Endodermal cell (in vitro differentiated cells): ENCODE data around the gene P2RX5. TPM values are rescaled to one million over a fixed set of nuclear protein-coding genes. Genes with fewer than 3 reads are reported as not detected.

Experiments used
- DNase-seq: peaks from one replicate; pipeline ENCODE4 v3.0.0-alpha.2; 2017
- H3K27ac ChIP-seq: 2 replicates; pipeline ENCODE4 v1.5.1; 2013; ENCODE audit warnings: mild to moderate bottlenecking, low read depth, low read length, moderate library complexity
- H3K27me3 ChIP-seq: 2 replicates; pipeline ENCODE4 v1.6.1; 2013; ENCODE audit warnings: mild to moderate bottlenecking, low read length, moderate library complexity; ENCODE audit not compliant: insufficient read depth, control insufficient read depth, poor library complexity, severe bottlenecking
- H3K36me3 ChIP-seq: 2 replicates; pipeline ENCODE4 v1.7.0; 2013; ENCODE audit warnings: mild to moderate bottlenecking, low read length, moderate library complexity; ENCODE audit not compliant: control insufficient read depth, insufficient read depth
- H3K4me1 ChIP-seq: one replicate; pipeline ENCODE4 v1.7.0; 2013; ENCODE audit warnings: low read length; ENCODE audit not compliant: control insufficient read depth, insufficient read depth
- H3K4me3 ChIP-seq: 2 replicates; pipeline ENCODE4 v1.5.1; 2013; ENCODE audit warnings: mild to moderate bottlenecking, low read length, moderate library complexity
- H3K9ac ChIP-seq: 2 replicates; pipeline ENCODE4 v1.6.1; 2013; ENCODE audit warnings: mild to moderate bottlenecking, low read length, moderate library complexity; ENCODE audit not compliant: poor library complexity, severe bottlenecking; ENCODE audit errors: extremely low read depth
- H3K9me3 ChIP-seq: 2 replicates; pipeline ENCODE4 v1.6.1; 2013; ENCODE audit warnings: mild to moderate bottlenecking, low read length, moderate library complexity; ENCODE audit not compliant: control insufficient read depth
- H3K27ac Mint-ChIP-seq: 2 replicates; pipeline ENCODE4 v1.8.0; 2020; ENCODE audit warnings: mixed read lengths
- H3K27me3 Mint-ChIP-seq: 2 replicates; pipeline ENCODE4 v1.8.0; 2021; ENCODE audit warnings: mild to moderate bottlenecking, mixed read lengths; ENCODE audit not compliant: insufficient read depth
- H3K36me3 Mint-ChIP-seq: 2 replicates; pipeline ENCODE4 v1.8.0; 2020; ENCODE audit warnings: low read depth, mixed read lengths
- H3K4me1 Mint-ChIP-seq: 2 replicates; pipeline ENCODE4 v1.8.0; 2020; ENCODE audit warnings: mixed read lengths
- H3K4me3 Mint-ChIP-seq: 2 replicates; pipeline ENCODE4 v1.8.0; 2020; ENCODE audit warnings: mild to moderate bottlenecking, moderate library complexity, mixed read lengths
- H3K9me3 Mint-ChIP-seq: 2 replicates; pipeline ENCODE4 v1.8.0; 2020; ENCODE audit warnings: mild to moderate bottlenecking, mixed read lengths
- CTCF ChIP-seq: fragments of 200-600 bp; sonication (generic); conservative IDR thresholded peaks from 2 replicates; pipeline ENCODE4 v1.5.0; 2021; ENCODE audit warnings: antibody characterized with exemption, mild to moderate bottlenecking
- WGBS, 2 experiments: methylation state at CpG; one replicate each; pipeline versions ENCODE4 v1.1.5 to v1.1.7; 2013; ENCODE audit warnings: missing lambda C conversion rate in 2 of 2, mixed read lengths in 1 of 2; ENCODE audit not compliant: insufficient coverage in 1 of 2, insufficient read length in 1 of 2; 5-methylcytosine and 5-hydroxymethylcytosine counted together
- total RNA-seq, 2 donors: library from RNA; stranded (reverse); fragmentation: NEBNext Ultra II Directional in 1 of 2; extraction: Animal tissue kit (Norgen Biotek cat#: 25700) in 1 of 2; gene quantifications; 2 replicates in 1 of 2; 3 replicates in 1 of 2; pipeline ENCODE4 v1.2.1, GENCODE V29; 2021

P2RX5 gene
- total RNA-seq, 2 donors from 2014 or later: 0.46 to 0.57 TPM

GRCh38 chr17:3724378-3725077 lies 28.6 kb upstream of the P2RX5 start:
- H3K9me3 Mint-ChIP-seq: no peaks in the 10 kb centered on the region

GRCh38 chr17:3723556-3724377 lies 27.8 kb upstream of the P2RX5 start, which contains the start of gene HASPIN:
Gene HASPIN, plus strand, starts transcription at chr17:3723903. Its CDS starts 33 bp downstream, at chr17:3723936.
- Histone ChIP-seq H3K9ac (peak within 1 kb of the TSS; percentile 66), H3K9me3 (no peaks in the 10 kb centered on the region), H3K27ac (no peak within 1 kb of the TSS), H3K36me3 (peaks cover 28% of the 10 kb centered on the region), H3K4me3 (peak within 1 kb of the TSS; percentile 92), H3K27me3 (no peaks in the 10 kb centered on the region), H3K4me1 (peaks cover 3% of the 10 kb centered on the region)
- WGBS, 2 experiments: 0% methylated on average over 34 to 98 of the region's 98 CpGs
- H3K4me3 Mint-ChIP-seq: peak within 1 kb of the TSS; percentile 80
- peak within 1 kb of the TSS; percentile 96 for H3K27ac Mint-ChIP-seq
- H3K9me3 Mint-ChIP-seq: no peaks in the 10 kb centered on the region
- H3K4me1 Mint-ChIP-seq: peaks cover 17% of the 10 kb centered on the region
- TF ChIP-seq CTCF: peak; percentile 71
- peaks cover 39% of the 10 kb centered on the region for H3K36me3 Mint-ChIP-seq
- H3K27me3 Mint-ChIP-seq: no peaks in the 10 kb centered on the region
- peak; percentile 98 for DNase-seq

More at GRCh38 chr17:3724378-3725077, 28.6 kb upstream of the P2RX5 start:
- H3K27me3 Mint-ChIP-seq: no peaks in the 10 kb centered on the region
- WGBS, 2 experiments: 20 to 21% methylated on average over 10 to 27 of the region's 27 CpGs
- DNase-seq: no peak
- Histone ChIP-seq H3K27me3 (no peaks in the 10 kb centered on the region), H3K27ac (no peak overlapping the region), H3K36me3 (peaks cover 30% of the 10 kb centered on the region), H3K4me3 (peak overlapping the region; percentile 92), H3K4me1 (peaks cover 3% of the 10 kb centered on the region), H3K9ac (peak overlapping the region; percentile 66), H3K9me3 (no peaks in the 10 kb centered on the region)
- H3K27ac Mint-ChIP-seq: peak overlapping the region; percentile 68
- H3K36me3 Mint-ChIP-seq: peaks cover 42% of the 10 kb centered on the region
- TF ChIP-seq CTCF: no peak
- peak overlapping the region; percentile 80 for H3K4me3 Mint-ChIP-seq
- peaks cover 17% of the 10 kb centered on the region for H3K4me1 Mint-ChIP-seq

GRCh38 chr17:3723188-3723555 lies 27.2 kb upstream of the P2RX5 start:
- Histone ChIP-seq H3K9me3 (no peaks in the 10 kb centered on the region), H3K27ac (no peak overlapping the region), H3K4me1 (peaks cover 3% of the 10 kb centered on the region), H3K4me3 (peak overlapping the region; percentile 92), H3K9ac (peak overlapping the region; percentile 66), H3K27me3 (no peaks in the 10 kb centered on the region), H3K36me3 (peaks cover 33% of the 10 kb centered on the region)
- DNase-seq: no peak
- Mint-ChIP-seq H3K27ac (peak overlapping the region; percentile 96), H3K9me3 (no peaks in the 10 kb centered on the region), H3K4me1 (peaks cover 17% of the 10 kb centered on the region), H3K4me3 (peak overlapping the region; percentile 80), H3K27me3 (no peaks in the 10 kb centered on the region), H3K36me3 (peaks cover 43% of the 10 kb centered on the region)
- no peak for TF ChIP-seq CTCF
- 10 to 13% methylated on average over 13 of the region's 13 CpGs for WGBS, 2 experiments
